GM18867 (cell line): ENCODE results near the gene FRMD6.

Experiments
- ATAC-seq: cut with Tn5 transposase; IDR thresholded peaks from one replicate; pipeline ENCODE4 v1.9.1; 2021; ENCODE audit warnings: mild to moderate bottlenecking, moderate library complexity; ENCODE audit not compliant: unreplicated experiment

Gene FRMD6

DNA sequence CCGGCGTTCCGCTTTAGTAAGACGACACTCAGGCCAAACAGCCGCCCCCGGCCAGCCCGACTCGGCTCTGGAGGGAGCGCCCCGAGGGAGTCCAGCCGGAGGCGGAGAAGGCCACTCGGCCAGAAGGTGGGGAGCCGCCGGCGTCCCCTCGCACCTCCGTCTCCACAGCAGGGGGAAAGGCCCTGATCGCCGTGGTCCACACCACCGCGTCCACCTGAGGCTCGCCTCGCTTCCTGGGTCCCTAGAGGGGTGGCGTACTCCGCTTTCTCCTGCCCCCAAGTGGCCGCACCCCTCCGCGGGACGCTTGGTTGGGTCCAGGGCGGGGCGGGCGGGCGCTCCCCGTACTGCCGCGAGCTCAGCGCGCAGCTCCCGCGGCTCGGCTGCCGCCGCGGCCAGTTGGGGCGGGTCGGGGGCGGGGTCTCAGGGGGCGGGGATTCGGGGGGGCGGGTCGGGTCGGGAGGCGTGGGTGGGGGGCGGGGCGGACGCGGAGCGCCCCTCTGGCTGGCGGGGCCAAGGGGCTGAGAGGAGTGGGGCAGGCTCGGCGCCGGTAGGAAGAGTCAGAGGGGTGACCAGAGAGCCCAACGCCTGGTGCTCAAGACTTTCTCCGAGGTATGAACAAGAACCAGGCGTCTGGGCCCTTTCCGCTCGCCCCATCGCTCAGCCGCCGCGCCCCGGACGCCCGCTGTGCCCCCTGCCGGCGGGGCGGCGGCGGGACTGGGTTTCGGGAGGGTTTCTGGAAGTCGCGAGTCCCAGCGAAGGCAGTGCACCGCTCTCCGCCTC lies at the start of gene FRMD6:
Gene FRMD6, plus strand, starts transcription at position 523 of the 780 bp plus-strand sequence. CDS start 37,927 bp downstream, outside the sequence.
- peak; percentile 72 for ATAC-seq

DNA sequence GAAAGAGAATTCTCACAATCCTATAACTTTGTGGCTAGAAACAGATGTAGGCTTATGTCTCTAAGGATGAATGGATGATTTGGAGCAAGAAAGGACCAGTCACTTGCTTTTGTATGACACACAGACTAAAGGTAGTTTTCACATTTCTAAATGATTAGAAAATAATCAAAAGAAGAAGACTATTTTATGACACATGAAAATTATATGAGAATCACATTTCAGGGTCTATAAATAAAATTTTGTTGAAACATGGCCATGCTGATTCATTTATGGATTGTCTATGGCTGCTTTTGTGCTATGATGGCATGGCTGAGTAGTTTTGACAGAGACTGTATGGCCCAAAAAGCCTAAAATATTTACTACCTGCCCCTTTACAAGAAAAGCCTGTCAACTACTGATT lies 49.4 kb upstream of the FRMD6 start:
- ATAC-seq, result peak; percentile 56

DNA sequence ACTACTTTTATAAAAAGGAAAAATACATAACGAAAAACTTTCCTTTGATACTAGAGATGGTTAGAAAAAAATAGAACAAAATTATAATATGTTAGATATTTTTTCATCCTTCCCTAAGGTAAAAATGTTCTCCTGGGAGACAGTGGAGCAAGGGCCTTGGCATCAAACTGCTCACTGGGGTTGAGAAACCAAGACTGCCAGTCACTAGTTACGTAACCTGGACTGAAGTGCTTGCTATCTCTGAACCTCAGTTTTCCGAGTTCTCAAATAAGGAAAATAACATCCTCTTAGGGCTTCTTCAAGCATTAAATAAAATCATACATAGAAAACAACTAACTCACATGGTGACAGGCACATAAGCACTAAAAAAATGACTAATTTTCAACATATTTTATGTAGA lies 48.2 kb upstream of the FRMD6 start:
- no peak for ATAC-seq

DNA sequence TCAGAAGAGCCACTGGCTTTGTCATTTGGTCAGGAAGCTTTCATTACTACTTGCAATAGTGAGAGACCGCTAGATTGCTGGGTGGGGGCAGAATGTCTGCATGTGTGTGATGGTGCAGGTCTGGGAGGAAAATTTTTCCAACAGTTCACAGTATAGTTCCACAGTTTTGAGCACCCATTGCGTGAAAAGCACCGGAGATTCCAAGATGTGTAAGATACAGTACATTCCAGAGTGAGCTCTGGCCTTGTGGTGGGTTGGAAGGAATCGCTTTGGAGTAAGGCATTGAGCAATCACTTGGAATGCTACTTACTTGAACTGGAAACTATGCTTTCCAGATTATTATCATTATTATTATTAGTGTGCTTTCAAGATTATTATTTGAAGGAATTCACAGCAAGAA lies 47.6 kb upstream of the FRMD6 start:
- no peak for ATAC-seq

DNA sequence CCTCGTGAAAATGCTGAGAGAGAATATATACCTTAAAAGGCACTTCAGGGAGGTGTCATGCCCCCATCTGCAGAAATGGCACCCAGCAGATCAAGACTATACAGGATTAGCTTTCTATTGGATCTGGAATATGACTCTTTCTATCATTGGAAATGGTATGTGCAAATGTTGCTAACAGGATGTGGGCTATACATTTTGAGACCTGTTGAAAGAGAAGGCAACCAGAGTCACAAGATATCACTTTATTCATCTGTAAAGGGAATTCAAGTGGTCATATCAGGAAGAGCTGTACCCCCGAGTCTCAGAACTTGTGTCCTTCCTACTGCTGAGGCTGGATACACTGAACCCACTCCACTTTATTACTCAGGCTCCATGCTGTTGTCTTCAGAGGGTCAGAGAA lies 46.1 kb upstream of the FRMD6 start:
- ATAC-seq, result no peak

DNA sequence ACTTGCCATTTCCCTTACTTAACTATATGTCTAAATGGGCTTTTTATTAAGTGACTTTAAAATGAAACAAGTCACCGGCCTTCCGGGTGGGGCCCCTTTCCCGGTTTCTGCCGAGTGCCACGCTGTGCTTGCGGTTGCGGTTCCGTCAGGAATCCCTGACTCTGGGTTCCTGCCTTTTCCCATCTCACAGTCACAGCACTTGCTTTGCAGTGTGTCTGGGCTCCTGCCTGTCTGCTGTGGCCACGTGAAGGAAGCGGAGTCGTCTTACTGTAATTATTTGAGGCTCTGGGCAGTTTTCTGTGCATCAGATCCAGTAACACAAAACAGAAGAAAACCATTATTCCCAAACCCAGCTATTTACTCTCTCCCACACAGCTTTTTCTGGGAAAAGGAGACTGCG lies 44.0 kb upstream of the FRMD6 start:
- no peak for ATAC-seq

DNA sequence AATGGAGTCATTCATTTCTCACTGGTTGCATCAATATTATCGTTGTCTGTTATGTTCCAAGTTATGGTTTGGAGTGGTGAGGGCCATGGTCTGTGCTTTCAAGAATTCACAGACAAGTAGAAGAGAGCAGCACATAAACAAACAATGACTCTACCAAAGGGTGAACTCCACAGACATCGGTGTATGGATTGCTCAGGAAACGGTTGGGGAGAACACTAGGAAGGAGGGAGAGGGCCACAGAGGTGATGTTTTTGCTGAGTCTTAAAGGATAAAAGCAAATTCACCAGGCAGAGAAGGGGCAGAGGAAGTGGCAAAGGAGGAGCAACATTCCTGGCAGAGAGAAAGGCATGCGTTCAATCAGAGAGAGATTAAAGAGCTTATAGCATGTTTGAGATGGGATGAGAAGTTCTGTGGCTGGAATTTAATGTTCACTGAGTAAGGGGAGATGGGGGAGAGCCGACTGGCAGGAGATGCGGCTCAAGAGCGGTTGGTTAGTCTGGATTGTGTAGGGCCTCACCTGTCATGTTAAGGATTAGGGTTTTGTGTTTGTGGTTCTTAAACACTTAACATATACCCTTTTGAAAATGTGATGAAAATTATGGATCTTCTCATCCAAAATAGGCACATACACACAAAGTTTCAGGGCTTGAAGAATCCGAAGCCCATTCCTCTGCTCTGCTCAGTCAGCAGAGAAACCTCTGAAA lies 42.3 kb upstream of the FRMD6 start:
- peak; percentile 6 for ATAC-seq

DNA sequence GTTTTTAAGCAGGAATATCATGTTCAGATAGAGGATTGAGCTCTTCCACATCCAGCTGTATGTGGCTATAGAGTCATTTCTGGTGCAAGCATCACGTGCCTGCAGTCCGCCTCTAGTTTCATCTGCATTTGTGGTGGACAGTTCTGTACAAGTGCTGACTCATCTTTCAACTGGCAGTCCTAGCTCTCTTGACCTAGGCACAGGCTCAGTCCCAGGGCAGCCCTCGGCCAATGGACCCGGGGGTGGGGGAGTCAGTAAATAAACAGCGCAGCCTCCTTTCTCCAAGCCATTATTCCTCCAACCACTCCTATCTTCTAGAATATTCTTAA lies 41.8 kb upstream of the FRMD6 start:
- ATAC-seq, result peak; percentile 86

DNA sequence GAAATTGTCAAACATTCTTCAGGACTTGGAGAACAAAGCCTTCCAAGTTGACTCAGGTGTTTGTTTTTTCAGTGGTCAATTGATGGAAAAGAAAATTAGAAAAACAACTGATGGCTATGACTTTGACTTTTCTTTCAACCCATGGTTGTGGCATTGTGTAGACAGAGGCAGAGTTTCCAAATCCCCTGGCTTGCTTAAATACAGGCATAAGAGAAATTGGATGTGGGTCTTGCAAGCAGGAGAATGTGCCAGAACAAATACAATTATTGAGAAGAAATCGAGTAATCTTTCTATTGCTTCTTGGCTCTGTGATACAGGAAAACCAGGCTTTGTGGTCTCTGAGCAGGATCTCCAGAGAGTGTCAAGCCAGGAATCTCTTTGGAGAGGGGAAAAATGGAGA lies 40.9 kb upstream of the FRMD6 start:
- no peak for ATAC-seq

DNA sequence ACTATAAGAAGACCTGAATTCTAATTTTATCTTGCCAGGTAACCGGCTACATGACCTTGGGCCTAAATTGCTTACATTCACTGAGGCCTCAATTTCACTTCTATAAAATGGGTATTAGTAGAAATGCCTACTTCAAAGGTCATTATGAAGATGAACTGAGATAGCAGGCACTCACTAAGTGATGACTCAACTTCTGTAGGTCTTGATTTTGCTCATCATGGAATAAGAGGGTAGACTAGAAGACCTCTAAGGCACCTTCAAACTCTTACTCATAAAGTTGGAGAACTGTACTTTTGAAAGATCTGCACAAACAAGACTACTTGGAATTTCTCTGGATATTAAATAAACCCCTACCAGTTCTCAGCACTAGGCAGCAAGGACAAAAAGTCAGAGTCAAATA lies 39.3 kb upstream of the FRMD6 start:
- ATAC-seq, result no peak

DNA sequence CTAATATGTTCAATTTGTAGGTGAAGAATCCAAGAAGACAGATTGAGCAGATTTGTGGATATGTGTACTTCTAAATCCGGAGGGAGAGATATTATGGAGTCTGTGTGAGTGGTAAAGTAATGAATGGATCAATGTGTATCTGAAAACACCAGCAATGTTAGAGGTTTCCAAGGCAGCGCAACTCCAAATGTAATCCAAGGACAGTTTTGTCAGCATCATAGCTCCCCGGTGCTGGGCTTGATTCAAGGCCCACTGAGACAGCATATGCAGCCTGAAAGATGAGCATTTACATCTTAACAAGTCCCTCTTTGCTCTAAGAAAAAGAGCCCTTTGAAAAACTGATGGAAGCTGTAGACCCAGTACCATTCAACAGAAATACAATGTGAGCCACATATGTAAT lies 38.3 kb upstream of the FRMD6 start:
- ATAC-seq, result no peak

DNA sequence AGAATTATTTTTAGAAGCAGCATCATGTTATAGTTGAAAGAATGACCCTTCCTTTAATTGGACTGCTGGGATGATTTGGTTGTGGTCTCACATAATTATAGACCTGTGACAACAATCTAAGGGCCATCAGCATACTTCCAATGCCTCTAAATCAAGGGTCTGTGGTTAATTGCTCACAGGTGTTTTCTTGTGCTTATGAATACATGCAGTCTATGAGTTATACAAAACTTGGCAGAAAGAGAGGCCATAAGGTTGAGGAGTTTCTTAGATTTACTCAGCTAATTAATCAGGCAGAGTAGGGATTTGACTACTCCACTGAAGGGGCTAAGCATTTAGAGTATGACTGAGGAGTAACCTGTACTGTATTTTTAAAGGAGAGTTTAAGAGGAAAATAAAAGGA lies 37.0 kb upstream of the FRMD6 start:
- no peak for ATAC-seq

DNA sequence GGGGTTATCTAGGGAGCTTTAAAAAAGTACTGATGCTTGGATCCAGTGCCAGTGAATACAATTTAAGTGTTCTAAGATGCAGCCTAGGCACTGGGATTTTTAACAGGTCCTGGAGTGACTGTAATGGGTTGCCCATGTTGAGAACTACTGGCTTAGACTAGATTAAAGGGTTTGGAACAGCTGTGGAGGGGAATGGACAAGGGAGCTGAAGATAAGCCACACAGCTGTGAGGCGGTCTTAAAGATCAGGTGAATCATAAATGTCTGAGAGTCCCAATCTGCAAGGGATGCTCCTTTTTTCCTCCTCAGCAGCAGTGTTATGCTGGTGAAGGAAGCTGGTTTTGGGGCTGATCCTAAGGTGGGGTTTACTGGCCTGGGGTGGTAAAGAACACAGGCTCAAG lies 35.5 kb upstream of the FRMD6 start:
- ATAC-seq, result no peak

DNA sequence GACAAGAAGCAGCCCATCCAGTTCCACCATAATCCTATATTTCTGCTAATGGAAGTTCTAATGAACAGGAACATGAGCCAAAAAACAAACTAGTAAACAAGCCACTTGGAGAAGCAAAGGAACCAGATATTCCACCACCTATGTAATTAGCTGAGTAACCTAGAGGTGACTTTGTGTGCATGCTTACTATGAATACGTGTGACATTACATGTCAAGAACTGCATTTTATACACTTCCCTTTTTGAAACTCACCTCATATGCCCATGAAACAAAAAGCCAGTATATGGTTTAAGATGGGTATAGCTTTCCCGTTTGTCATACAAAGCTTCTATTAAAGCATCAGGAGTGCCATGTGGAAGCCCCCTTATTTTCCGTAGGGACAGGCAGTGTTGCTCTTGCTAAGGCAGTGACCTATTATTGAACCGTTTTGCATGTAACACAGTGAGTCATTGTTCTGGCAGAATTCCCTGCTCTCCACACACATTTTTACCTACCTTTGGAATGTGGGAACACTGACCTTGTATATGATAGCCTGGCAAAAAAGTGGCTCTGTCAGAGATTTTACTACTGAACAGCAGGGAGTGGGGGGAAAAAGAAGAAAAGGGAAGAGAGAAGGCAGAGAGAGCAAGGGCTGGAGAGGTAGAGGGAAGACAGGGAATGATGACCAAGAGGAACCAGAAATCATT lies 34.8 kb upstream of the FRMD6 start:
- no peak for ATAC-seq

DNA sequence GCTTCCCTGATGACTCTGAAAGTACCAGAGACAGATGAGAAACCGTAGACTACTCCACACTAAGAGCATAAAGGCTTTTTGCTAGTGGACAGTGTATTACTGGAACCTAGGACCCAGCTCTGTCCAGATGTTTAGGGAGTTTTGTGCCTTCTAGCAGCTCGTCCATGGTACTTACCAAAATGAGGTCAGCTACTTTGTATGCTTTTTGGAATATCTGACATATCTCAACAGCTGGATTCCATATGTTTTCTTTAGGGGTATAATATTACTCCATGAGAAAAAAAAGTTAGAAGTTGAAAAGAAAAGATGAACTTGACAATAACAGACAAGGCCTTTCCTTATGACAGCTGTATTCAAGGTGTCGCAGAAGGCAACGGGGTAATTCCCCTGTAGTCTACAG lies 32.1 kb upstream of the FRMD6 start:
- ATAC-seq, result no peak

DNA sequence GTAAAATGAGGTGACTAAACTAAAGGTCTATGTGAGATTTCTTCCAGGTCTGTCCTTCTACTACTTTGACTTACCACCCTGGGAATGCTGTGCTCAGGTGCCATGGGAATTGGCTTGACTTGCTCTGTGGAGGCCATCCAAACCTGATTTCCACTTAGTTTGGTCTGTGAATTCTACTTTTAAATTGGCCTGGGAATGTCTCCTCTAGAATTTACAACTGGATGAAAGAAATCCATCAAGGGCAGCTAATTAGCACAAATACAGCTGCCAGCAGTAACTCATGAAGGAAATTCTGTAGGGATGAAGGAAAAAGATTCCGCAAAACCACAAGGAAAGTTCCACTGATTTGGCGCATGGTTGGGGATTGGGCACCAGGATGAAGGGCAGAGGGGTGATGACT lies 31.7 kb upstream of the FRMD6 start:
- ATAC-seq, result no peak

DNA sequence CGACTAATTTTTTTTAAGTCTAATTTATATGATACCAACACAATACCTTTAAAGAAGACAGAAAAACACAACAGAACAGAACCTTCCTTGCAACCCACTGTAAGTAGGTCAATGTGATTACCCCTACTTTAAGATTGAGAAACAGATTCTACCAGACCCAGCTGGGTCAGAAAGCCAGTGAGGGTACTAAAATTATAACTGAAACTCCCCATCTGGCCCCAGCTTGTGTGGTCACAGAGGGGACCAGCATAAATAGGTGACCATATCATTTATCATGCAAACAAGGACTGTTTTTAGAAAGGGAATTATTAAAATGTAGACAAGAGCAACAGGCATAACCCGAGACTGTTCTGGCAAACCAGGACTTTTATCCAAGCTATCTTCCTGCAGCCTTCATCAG lies 30.1 kb upstream of the FRMD6 start:
- peak; percentile 60 for ATAC-seq

DNA sequence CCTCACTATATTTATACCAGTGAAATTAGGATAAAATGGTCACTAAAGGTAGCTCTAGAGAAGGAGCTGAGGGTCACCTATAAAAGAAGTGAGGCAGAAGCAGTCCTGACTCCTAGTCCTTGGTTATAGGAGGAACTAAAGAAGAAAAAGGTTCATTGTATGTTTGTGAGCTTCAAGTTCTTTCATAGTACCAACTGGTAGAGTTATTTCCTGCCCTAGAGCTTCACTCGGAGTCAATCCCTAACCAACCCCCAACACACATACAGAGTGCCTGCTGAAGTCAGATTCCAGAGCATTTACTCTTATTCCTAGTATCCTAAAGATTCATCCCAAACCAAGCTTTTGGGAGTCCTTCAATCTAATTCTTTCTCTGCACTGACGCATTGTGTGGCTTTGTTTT lies 29.3 kb upstream of the FRMD6 start:
- ATAC-seq, result no peak

DNA sequence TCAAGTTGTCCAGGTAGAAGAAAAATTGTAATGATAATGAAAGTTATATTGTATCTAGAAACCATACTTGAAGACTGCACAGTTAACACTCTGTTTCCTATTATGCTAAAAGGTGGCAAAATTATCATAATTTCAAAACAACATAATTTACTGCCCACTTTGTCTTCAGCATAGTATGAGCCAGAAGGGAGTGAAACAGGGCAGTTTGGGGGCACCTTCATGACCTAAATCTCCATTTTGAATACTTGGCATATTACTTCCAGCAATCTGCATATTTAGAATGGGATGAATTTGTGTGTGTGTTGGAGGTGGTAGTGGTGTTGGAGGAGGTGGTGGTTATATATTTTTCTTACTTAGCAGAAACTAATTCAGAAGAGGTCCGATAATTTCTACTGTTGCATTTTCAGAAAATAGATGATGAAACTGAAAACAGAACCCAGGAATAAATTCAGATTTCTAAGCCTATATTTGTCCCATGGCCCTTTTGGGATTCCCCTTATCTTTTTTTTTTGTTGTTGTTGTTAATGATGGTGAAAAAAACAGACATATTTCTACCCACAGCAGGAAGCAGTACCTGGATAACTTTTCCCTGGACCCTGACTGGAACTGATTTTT lies 26.6 kb upstream of the FRMD6 start:
- ATAC-seq, result no peak

DNA sequence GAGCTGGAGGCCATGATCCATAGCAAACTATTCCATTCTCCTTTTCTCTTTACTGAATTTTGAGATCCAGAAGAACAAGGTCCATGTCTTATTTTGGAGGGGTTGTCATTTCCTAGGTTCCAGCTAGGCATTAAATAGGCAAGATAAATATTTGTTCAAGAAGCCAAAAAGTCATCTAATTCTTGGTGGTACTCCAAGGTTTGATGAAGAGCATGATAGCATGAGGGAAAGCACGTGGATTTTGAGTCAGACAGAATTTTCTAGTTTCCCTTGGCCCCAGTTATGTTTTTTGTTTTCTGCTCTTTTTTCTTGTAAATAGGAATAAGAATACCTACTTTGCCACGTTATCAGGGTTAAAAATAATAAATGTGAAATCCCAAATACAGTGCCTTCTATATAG lies 25.5 kb upstream of the FRMD6 start:
- ATAC-seq, result no peak

DNA sequence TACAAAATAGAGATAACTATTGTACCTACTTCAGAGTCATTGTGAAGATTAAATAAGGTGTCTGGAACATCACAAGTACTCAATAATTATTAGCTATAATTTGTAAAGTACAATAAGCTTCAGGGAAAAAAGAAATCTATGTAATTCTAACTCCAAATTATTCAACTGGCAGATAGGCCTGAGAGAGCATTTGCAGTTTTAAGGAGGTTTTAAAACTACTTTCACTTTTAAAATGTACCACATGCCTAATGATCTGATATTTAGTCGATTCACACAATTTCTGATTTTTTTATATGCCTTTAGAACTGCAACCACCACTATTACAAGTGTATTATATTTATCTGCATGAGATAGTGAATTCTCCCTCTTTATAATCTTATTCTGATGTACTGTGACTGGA lies 24.9 kb upstream of the FRMD6 start:
- no peak for ATAC-seq

DNA sequence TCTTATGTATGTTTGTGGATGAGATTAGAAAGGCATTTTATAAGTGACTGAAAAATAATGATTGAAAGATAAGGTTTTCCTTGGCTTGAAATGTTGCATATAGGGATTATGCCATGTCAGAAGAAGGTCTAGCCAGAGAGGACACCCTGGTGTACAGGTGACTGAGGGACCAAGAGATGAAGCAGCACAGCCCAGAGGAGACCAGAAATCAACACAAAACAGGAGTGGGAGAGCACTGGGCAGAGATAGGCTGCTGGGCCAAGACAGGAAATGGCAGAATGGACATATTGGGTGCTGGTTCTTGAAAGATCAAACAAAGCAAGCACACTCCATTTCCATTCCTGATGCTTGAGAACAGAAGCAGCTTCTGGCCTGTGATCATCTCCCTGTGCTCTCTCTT lies 24.4 kb upstream of the FRMD6 start:
- ATAC-seq, result no peak
